WTC11 (cell line): Measurements from ENCODE around the gene IL1RAPL2. TPM values are rescaled to one million over a fixed set of nuclear protein-coding genes. Genes with fewer than 3 reads are reported as not detected.

Source experiments
- ATAC-seq: fragments of 200-7000 bp; cut with Tn5 transposase; 2 replicates; pipeline ENCODE4 v1.10.0; 2021; ENCODE audit warnings: mild to moderate bottlenecking, moderate library complexity
- CTCF ChIA-PET: fragments of 300-600 bp; sonication (Branson Sonifier 250); formaldehyde crosslinking; loops from one replicate; lab custom pipeline; 2021; ENCODE audit warnings: antibody characterized with exemption; lab: Charles Lee
- POLR2A ChIA-PET: fragments of 350-600 bp; sonication (Branson Sonifier 250); formaldehyde crosslinking; loops from one replicate; lab custom pipeline; 2021; ENCODE audit warnings: antibody characterized with exemption; lab: Charles Lee
- DNase-seq: peaks from one replicate; pipeline ENCODE4 v3.0.0; 2021; ENCODE audit warnings: low spot score
- H3K27ac Mint-ChIP-seq: 2 replicates; pipeline ENCODE4 v1.8.0; 2021; ENCODE audit warnings: mixed read lengths
- H3K27me3 Mint-ChIP-seq: 2 replicates; pipeline ENCODE4 v1.8.0; 2021; ENCODE audit warnings: low read depth, mild to moderate bottlenecking, moderate library complexity, mixed read lengths
- H3K36me3 Mint-ChIP-seq: 2 replicates; pipeline ENCODE4 v1.8.0; 2021; ENCODE audit warnings: mixed read lengths
- H3K4me1 Mint-ChIP-seq: 2 replicates; pipeline ENCODE4 v1.8.0; 2022; ENCODE audit warnings: mixed read lengths
- H3K4me3 Mint-ChIP-seq: 2 replicates; pipeline ENCODE4 v1.8.0; 2021; ENCODE audit warnings: mild to moderate bottlenecking, moderate library complexity, mixed read lengths
- H3K9me3 Mint-ChIP-seq: 2 replicates; pipeline ENCODE4 v1.8.0; 2021; ENCODE audit warnings: mixed read lengths
- ATF6 ChIP-seq: sonication (generic); formaldehyde crosslinking; IDR thresholded peaks from 2 replicates; pipeline ENCODE4 v1.8.1; 2023; ENCODE audit warnings: mild to moderate bottlenecking, missing genetic modification reagents
- CBFB ChIP-seq: sonication (generic); formaldehyde crosslinking; IDR thresholded peaks from 2 replicates; pipeline ENCODE4 v1.8.1; 2022; ENCODE audit warnings: mild to moderate bottlenecking, low read depth, missing genetic modification reagents
- CREM ChIP-seq: sonication (generic); formaldehyde crosslinking; IDR thresholded peaks from 2 replicates; pipeline ENCODE4 v1.8.1; 2022; ENCODE audit warnings: mild to moderate bottlenecking, missing genetic modification reagents, moderate library complexity
- E2F5 ChIP-seq: sonication (generic); formaldehyde crosslinking; IDR thresholded peaks from 2 replicates; pipeline ENCODE4 v1.8.1; 2022; ENCODE audit warnings: mild to moderate bottlenecking, moderate library complexity, missing genetic modification reagents
- ETV6 ChIP-seq: sonication (generic); formaldehyde crosslinking; IDR thresholded peaks from 2 replicates; pipeline ENCODE4 v1.8.1; 2022; ENCODE audit warnings: mild to moderate bottlenecking, missing genetic modification reagents
- FOXK1 ChIP-seq: sonication (generic); formaldehyde crosslinking; IDR thresholded peaks from 2 replicates; pipeline ENCODE4 v1.8.0; 2022; ENCODE audit warnings: mild to moderate bottlenecking, moderate library complexity, missing genetic modification reagents
- GABPB1 ChIP-seq: sonication (generic); formaldehyde crosslinking; IDR thresholded peaks from 2 replicates; pipeline ENCODE4 v1.8.1; 2023; ENCODE audit warnings: mild to moderate bottlenecking, missing genetic modification reagents
- MYBL2 ChIP-seq: sonication (generic); formaldehyde crosslinking; IDR thresholded peaks from 2 replicates; pipeline ENCODE4 v1.8.1; 2023; ENCODE audit warnings: mild to moderate bottlenecking, moderate library complexity, missing genetic modification reagents
- PRDM15 ChIP-seq: sonication (generic); formaldehyde crosslinking; IDR thresholded peaks from 2 replicates; pipeline ENCODE4 v1.8.0; 2022; ENCODE audit warnings: missing genetic modification reagents
- SP1 ChIP-seq: sonication (generic); formaldehyde crosslinking; conservative IDR thresholded peaks from 2 replicates; pipeline ENCODE4 v1.8.1; 2022; ENCODE audit warnings: missing genetic modification reagents
- ZBTB21 ChIP-seq: sonication (generic); formaldehyde crosslinking; IDR thresholded peaks from 2 replicates; pipeline ENCODE4 v1.8.1; 2023; ENCODE audit warnings: mild to moderate bottlenecking, missing genetic modification reagents, borderline replicate concordance
- ZNF317 ChIP-seq: sonication (generic); formaldehyde crosslinking; IDR thresholded peaks from 2 replicates; pipeline ENCODE4 v1.8.1; 2023; ENCODE audit warnings: low read depth, mild to moderate bottlenecking, moderate library complexity, missing genetic modification reagents, borderline replicate concordance
- ZNF423 ChIP-seq: fragments of 250-450 bp; sonication (Bioruptor Pico); IDR thresholded peaks from 2 replicates; pipeline ENCODE4 v2.1.2; 2022; ENCODE audit warnings: mild to moderate bottlenecking, moderate library complexity
- ZNF671 ChIP-seq: fragments of 250-450 bp; sonication (Bioruptor Pico); IDR thresholded peaks from 2 replicates; pipeline ENCODE4 v1.8.0; 2021; ENCODE audit warnings: mild to moderate bottlenecking
- total RNA-seq: library from RNA; stranded (reverse); gene quantifications from 3 replicates; pipeline ENCODE4 v1.2.3, GENCODE V29; 2021
- TF ChIP-seq, protein P1 (sequence below): sonication (generic); formaldehyde crosslinking; IDR thresholded peaks from 2 replicates; pipeline ENCODE4 v1.8.1; 2023; ENCODE audit warnings: mild to moderate bottlenecking, moderate library complexity, missing genetic modification reagents
- TF ChIP-seq, protein P2 (sequence below): fragments of 200-600 bp; IDR thresholded peaks from 2 replicates; pipeline ENCODE4 v1.8.0; 2022; ENCODE audit warnings: antibody characterized with exemption

Gene IL1RAPL2
- total RNA-seq, 1 experiment from 2014 or later: 0.09 TPM

DNA sequence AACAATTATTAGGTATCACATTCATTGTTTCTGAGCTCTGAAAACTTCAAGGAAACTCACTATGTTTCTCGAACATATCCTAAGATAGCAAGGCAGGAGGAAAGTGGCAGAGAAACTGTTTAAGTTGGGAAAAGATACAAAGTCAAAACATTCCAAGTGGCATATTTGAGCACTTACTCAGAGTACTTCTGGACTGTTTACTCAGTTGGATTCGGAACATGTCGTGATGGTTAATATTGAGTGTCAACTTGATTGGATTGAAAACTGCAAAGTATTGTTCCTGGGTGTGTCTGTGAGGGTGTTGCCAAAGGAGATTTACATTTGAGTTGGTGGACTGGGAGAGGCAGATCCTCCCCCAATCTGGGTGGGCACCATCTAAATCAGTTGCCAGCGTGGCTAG, 298.3 kb downstream of the IL1RAPL2 start:
- Mint-ChIP-seq H3K4me3 (no peak overlapping the region), H3K27ac (no peak overlapping the region), H3K27me3 (no peaks in the 10 kb centered on the region), H3K36me3 (no peaks in the 10 kb centered on the region), H3K9me3 (no peaks in the 10 kb centered on the region), H3K4me1 (no peaks in the 10 kb centered on the region)
- CTCF ChIA-PET: no interaction called here
- TF ChIP-seq E2F5 (CRISPR knock-in tag) (no peak), ZNF423 (CRISPR knock-in tag) (no peak), ATF6 (CRISPR knock-in tag) (no peak), ZNF671 (CRISPR knock-in tag) (no peak), CBFB (CRISPR knock-in tag) (no peak), MYBL2 (no peak), PRDM15 (CRISPR knock-in tag) (no peak), ZNF317 (CRISPR knock-in tag) (no peak), ZBTB21 (no peak), SP1 (CRISPR knock-in tag) (no peak), ETV6 (CRISPR knock-in tag) (no peak)
- POLR2A ChIA-PET: no interaction called here
- ATAC-seq: no peak
- DNase-seq: no peak

DNA sequence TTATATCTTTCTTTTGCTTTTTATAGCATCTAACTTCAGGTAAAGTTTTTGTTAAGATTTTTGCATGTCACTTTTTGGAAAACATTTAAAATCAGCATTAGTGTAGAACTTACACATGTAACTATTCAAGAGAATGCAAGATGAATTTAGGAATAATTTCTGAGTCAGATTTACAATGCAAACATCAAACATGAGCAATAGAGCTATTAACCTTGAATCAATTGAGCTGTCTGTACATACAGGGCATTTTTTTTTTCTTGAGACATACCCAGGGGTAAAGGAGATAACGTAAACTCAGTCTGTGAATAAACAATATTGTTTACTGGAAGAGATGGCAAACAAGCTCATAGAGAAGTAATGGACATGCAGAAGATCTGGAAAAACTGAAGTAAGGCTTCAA, 311.5 kb downstream of the IL1RAPL2 start:
- no peak for ATAC-seq
- H3K36me3 Mint-ChIP-seq: no peaks in the 10 kb centered on the region
- H3K4me3 Mint-ChIP-seq: no peak overlapping the region
- no peak overlapping the region for H3K27ac Mint-ChIP-seq
- TF ChIP-seq, protein P1, sequence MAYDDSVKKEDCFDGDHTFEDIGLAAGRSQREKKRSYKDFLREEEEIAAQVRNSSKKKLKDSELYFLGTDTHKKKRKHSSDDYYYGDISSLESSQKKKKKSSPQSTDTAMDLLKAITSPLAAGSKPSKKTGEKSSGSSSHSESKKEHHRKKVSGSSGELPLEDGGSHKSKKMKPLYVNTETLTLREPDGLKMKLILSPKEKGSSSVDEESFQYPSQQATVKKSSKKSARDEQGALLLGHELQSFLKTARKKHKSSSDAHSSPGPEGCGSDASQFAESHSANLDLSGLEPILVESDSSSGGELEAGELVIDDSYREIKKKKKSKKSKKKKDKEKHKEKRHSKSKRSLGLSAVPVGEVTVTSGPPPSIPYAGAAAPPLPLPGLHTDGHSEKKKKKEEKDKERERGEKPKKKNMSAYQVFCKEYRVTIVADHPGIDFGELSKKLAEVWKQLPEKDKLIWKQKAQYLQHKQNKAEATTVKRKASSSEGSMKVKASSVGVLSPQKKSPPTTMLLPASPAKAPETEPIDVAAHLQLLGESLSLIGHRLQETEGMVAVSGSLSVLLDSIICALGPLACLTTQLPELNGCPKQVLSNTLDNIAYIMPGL (CRISPR knock-in tag): no peak
- TF ChIP-seq GABPB1 (CRISPR knock-in tag) (no peak), FOXK1 (CRISPR knock-in tag) (no peak), CREM (CRISPR knock-in tag) (no peak)
- TF ChIP-seq, protein P2, sequence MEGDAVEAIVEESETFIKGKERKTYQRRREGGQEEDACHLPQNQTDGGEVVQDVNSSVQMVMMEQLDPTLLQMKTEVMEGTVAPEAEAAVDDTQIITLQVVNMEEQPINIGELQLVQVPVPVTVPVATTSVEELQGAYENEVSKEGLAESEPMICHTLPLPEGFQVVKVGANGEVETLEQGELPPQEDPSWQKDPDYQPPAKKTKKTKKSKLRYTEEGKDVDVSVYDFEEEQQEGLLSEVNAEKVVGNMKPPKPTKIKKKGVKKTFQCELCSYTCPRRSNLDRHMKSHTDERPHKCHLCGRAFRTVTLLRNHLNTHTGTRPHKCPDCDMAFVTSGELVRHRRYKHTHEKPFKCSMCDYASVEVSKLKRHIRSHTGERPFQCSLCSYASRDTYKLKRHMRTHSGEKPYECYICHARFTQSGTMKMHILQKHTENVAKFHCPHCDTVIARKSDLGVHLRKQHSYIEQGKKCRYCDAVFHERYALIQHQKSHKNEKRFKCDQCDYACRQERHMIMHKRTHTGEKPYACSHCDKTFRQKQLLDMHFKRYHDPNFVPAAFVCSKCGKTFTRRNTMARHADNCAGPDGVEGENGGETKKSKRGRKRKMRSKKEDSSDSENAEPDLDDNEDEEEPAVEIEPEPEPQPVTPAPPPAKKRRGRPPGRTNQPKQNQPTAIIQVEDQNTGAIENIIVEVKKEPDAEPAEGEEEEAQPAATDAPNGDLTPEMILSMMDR: no peak
- TF ChIP-seq, all 79 proteins: peak for 0
- Mint-ChIP-seq H3K9me3 (no peaks in the 10 kb centered on the region), H3K27me3 (no peaks in the 10 kb centered on the region), H3K4me1 (no peaks in the 10 kb centered on the region)
- CTCF ChIA-PET: no interaction called here
- DNase-seq: no peak
- POLR2A ChIA-PET: no interaction called here
